ENCODE measurements around the gene POLE.

The POLE gene

DNA sequence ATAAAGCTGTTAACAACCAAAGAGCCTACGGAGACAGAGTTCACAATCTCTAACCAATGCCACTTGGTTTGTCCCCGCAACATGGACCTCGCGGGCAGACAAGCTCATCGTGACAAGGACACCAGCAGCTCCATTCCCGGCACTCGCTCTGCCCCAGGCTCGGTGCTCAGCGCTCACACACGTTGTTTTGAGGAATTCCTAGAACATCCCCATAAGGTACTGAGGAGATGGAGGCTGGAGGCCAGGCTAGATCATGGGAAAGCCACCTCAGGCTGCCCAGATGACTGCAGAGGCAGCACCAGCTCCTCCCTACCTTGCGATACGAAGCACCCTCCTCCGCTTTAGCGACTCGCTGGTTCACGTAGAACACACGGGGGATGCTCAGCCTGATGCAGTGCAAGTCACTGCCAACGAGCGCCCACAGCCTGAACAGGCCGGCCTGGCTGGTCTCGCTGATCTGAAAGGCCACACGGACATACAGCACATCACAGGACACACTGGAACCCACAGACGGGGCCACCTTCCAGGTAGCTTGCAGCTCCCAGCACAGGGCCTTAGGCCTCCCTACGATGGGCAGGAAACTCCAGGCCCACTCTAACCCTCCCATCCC lies 38.4 kb downstream of the POLE start:
- DNase-seq, result no peak

DNA sequence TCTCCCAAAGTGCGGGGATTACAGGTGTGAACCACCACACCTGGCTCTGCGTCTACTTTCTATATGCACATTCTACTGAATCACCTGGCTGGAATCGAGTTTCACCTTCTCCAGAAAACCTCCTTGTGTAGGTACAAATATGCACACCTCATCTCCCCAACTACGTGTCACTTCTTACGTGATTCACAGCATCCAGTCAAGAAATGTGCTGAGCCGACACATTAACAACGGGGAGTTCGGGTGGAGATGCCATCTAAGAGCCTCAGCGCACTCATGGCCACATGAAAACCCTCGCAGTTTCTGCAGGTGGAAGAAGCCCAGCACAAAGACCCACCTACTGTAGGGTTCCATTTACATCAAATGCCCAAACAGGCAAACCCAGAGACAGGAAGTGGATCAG lies 39.3 kb downstream of the POLE start:
- no peak for DNase-seq

DNA sequence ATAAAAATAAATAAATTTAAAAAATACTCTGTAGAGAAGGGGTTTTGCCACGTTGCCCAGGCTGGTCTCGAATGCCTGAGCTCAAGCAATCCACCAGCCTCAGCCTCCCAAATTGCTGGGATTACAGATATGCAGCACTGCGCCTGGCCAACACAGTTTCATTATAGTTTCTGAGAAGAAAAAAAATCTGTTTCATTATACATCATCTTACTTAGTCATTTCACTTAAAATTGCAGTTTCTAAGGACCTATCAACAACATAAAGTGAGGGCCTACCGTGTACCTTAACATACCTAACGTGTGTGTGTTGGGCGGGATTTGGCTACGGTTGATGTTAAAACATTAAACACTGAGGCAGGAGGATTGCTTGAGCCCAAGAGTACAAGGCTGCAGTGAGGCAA lies 40.3 kb downstream of the POLE start:
- DNase-seq, result no peak

DNA sequence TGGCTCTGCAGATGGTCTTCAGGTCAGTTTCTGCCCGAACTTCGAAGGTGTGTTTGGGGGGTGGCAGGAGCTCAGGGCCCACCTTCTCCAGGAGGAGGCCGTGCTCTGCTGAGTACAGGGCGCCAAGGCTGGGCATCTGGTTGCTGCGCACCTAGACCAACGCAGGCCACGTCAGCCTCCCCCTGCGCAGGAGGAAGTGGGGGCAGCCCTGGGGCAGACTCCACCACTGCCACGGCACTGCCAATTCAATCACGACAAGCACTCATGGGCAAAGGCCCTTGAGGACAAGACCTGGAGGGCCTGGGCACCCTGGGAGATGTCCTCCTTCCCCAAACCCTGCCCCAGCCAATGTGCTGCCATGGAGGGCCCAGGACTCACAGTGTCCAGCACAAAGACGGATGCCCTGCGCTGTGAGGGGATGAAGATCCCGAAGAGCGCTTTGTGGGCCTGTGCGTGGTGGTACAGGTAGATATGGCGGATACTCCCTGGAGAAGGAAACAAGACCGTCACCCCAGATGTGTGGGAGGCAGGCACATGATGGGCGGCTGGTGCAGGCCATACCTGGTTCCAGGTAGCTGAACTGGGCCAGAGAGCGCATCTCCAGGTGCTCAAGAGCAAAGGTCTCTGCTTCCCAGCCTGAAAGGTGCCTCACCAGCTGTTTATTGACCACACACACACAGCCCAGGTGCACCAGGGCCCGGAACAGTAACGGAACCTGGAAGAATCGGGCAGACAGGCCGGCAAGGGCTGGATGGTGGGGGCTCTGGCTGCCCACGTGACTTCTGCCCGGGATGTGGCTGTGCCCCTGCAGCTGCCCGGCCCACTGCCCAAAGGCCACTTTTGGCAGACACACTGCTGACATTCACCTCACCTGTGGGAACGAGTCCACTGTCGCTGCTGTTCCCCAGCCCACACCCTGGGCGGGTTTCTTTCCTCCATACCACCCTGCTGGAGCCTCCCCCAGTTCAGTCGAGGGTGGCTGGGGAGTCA lies 44.0 kb downstream of the POLE start:
- DNase-seq, result no peak

DNA sequence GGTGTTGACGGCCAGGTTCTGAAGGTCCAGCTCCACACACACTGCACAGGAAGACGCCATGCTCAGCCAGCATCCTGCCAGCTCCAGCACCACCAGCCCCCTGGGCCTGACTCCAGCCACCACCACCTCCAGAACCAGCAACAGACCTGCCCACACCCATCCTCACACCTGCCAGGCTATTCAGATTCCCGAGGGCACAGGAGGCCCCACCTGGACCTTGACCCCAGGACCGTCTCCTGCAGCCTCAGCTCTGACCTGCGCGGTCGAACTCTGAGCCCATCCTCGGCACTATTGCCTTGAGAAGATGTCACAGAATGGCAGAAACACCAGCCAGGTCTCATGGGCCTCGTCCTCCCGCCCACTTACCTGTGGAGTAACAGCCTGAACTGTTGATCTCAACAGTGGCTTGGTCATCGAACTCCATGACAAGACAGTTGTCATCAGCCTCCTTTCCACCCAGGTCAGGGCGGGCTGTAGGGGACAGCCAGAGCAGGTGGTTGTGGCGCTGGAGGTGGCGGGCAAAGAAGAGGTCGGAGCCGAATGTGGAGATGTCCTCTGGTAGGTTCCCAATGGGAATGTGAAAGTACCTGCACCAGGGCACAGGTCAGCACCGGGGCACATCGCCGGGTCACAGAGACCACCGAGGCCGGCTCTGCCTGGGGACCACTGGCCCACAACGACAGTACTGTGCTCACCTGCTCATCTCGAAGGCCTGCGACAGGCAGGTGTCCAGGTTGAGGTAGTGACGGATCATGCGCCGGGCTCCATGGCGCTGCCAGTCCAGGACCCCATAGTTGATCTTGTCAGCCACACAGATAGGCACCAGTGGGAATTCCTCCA lies 45.1 kb downstream of the POLE start:
- DNase-seq, result no peak

DNA sequence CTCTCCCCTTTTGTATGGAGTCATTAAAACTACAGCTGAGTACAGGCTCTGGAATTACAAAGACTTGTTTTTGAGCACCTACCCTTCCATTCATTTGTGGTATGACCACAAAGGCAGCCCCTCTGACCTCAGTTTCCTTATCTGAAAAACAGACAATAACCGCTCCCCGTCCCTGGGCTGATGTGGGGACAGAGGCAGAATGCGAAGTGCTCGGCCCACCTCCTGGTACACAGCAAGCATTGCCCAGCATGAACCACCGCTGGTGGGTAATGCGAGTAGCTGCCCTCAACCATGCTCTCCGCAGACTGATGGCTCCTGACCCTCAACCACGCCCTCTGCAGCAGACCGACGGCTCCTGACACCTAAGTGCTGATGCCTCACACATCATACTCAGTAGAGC lies 46.2 kb downstream of the POLE start:
- no peak for DNase-seq

DNA sequence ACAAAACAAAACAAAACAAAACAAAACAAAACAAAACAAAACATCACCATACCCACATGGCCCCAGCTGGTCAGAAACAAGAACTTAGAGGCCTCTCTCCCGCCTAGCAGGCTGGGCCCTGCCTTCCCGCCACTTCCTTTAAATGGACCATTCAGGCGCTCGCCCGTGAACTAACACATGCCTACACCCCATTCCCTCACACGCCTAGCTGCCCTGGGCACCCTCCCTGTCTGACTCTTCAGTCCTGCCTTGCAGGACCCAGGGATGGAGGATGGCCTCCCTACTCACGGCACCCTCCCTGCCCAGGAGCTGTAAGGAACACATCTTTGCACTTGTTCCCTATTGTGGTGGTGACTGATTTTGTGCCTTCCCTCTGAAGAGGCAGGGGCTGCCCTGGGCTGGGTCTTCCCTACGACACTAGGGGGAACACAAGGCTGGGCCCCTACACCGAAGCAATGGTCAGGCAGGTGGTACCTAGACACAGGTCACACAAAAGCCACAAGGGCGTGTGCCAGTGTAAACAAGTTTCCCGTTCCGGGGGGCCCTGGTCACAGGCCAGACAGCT lies 47.1 kb downstream of the POLE start:
- DNase-seq, result no peak

DNA sequence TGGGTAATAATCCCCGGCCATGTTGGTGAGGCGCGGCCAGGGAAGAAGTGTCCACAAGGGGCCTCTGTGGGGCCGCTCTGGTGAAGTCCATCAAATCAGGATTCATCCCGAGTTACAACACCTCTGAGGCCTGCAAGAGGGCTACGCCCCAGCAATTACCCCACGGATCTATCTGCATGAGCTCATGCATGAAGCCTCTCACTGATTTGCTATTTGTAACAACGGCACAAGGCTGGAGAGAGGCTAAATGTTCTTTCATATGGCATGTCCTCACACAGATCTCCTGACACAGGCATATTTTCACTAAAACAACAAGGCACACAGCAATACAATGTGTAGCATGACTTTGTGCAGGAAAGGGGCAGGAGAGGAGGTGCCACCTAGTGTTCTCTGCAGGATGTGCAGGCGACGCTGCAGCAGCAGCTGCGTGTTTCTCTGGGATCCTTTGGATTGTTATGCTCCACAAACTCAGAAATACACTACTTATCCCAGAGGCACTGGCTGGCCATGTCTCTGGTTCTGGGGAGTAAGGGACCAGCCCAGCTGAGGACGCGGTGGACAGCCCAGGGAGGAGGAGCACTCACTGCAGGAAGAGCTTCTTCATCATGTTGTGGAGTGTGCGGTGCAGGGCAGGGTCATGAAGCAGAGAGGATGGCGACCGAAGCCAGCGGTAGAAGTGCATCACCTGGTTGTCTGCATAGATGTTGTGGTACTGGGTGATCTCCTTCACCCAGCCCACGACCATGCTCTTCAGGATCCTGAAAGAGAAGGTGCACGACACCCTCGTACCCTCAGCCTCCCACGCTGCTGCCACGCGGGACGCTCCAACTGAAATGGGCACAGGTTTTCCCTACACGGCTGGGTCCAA lies 48.4 kb downstream of the POLE start:
- no peak for DNase-seq

DNA sequence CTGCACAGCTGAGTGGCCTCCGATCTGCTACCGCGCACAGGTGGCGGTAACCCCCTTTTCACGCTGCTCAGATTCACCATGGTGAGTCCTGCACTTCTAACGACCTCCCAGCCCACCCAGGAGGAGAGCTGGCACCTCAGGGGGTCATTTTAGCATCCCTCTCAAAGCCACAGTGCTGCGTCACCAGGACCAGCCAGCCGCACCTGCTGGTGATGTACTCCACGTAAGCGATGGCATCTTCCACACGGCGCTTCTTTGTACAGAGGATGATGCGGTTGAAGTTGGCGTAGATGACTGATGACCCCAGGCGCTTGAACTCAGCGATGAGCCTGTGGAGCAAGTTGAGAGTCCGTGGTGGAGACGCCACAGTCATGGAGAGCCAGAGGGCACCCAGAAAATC lies 49.3 kb downstream of the POLE start:
- no peak for DNase-seq

DNA sequence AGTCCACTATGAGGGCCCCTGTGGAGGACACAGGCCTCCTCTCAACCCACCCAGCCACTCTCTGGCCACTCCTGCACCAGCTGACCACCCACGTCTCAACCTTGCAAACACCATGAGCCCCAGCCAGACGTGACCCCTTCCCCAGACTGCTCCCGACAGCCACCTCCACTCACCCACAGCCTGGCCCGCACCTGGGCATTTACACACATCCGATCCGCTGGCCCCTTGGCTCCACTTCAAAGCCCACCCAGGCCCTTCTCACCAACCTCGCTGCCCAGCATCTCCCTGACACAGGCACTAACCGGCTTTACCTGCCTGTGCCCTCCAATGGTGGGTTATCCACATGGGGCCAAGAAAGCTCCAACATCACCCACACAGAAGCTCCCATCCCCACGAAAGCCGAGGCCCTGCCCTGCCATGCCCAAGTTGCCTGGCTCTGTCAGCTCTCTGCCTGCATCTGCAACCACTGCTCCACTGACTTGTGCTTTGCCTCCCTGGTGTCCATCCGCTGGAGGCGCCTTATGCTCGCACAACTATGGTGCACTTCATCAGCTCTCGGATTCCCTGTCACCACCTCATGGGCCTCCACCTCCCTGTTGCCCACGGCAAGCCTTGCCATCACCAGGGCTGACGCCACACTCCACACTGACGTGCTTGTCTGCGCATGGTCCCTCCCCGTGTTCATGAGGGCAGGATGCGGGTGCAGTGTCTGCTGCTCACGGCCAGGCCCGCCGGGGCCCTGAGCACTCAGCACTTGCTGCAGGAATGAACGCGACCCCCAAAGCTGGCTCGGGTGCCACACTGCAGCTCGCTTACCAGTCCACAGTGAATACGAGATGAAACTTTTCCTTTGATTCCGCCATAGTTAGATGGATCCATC lies 51.8 kb downstream of the POLE start:
- no peak for DNase-seq

DNA sequence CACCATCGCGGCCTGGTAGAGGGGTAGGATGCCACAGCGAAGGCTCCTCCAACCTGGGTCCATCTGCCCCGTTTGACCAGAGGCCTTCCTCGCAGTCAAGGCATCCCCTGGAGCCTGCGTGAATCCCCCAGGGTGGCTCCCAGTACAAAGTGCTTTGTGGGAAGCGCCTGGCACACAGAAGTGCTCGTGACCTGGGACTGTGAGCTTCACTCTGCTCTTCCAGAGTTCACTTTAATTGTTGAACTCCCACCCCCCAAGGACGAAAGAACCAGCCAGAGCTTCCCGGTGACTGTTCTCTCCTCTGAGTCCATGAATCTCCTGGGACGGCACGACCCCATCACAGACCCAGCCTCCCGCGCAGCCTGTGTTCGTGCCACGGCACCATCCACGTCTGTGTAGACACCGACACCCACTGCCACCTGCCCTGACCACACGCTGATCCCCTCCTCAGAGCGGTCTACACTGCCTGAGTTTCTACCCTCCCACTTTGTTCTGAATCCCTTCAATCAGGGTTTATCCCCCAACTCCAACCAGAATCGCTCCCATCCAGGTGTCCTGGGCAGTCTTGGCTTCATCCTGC lies 52.6 kb downstream of the POLE start:
- DNase-seq, result no peak

DNA sequence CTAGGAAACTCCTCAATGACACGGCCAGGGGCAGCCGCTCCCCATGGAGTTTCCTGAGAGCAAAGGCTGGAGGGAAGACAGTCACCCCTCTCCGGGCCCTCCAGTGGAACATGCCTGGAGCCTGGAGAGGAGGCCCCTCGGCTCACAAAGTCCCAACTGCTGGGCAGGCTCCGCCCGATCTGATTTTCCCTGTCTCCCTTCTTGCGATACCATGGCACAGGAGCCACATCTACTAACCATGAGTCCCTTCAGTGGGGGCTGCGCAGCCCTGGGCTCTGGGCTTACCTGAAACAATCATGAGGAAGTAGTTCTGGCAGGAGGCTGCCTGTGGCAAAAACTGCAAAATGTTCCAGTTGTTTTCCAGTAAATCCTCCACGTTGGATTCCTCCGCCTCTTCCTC lies 53.2 kb downstream of the POLE start:
- no peak for DNase-seq

DNA sequence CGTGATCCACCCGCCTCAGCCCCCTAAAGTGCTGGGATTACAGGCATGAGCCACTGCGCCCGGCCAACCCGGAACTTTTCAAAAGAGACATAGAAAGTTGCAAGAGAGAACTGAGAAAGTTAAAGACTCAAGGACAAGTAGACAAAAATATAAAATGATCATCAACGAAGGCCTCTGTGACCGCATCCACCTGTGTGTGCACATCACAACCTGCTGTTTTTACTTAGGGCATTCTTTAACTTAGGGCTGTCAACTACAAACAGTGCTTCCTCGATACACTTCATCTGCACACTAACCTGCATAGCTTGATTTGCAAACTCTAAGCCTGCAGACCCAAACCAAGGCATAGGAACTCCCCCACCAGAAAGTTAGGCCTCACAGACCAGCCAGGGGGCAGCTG lies 53.7 kb downstream of the POLE start:
- DNase-seq, result no peak

DNA sequence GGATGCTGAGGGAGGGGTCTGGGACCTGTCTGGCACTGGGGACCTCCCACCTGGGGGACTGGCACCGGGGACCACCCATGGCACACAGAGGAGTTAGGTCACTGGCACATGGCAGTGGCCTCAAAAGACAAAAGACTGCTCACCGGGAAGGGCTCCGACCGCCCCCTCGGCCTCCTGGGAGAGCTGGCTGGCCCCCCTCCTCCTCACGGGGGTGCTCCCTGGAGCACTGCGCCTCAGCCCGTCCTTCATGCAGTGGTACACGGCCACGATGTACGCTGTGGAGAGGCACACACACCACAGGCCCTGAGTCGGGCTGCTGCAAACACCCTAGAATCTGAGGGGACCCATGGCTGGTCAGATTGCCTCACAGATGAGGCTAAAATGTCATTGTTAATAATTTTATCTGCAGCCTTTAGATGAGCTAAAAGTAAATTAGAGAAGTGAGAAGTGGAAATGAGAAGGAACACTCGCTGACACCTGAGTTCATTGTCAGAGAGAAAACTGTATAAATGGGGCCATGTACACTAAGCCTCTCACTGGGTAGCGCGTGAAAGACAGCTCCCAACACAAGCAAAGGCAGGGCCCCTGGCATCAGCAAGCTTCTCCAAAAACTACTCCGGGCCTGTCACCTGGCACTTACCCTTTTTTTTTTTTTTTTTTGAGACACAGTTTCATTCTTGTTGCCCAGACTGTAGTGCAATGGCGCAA lies 54.5 kb downstream of the POLE start:
- no peak for DNase-seq

DNA sequence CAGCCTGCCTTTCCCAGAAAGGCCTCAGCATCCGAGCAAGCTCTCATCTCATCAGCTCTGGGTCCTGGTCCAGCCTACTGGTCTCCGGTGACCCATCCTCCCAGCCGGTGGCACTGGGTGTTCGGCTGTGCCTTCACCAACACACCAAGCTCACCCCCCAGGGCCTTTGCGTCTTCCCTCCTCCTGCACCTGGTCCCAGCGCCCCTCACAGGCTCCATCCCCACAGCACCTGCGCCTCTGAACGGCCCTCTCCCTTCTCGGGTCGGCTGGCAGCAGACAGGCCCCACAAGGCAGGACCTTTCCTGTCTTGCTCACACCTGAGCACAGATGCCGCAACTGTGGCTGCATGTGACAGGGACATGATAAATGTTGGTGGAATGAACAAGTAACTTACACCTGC lies 55.5 kb downstream of the POLE start:
- no peak for DNase-seq

DNA sequence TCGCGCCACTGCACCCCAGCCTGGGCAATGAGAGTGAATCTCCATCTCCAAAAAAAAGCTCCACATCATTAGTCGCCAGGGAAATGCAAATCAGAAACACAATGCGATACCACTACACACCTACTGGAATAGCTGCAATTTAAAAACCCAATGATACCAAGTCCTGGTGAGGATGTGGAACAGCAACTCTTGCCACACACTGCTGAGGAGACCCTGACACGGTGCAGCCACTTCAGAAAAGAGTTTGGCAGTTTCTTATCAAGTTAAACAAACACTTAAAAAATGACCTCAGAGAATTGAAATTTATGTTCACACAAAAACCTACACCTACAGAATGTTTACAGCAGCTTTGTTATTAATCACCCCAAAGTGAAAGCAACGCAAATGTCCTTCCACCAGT lies 56.5 kb downstream of the POLE start:
- DNase-seq, result no peak

DNA sequence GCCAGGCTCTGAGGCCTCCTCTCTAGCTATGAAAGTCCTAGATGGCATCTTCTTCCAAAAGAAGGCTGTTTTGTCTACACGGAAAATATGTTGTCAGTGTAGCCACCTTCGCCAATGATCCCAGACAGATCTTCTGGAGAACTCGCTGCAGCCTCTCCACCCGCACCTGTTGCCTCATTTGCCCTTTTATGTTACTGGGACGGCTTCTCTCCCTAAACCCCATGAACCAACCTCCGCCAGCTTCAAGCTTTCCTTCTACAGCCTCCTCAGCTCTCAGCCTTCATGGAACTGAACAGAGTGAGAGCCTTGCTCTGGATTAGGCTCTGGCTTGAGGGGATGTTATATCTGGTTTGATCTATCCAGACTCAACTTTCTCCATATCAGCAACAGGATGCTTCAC lies 57.8 kb downstream of the POLE start:
- DNase-seq, result no peak

DNA sequence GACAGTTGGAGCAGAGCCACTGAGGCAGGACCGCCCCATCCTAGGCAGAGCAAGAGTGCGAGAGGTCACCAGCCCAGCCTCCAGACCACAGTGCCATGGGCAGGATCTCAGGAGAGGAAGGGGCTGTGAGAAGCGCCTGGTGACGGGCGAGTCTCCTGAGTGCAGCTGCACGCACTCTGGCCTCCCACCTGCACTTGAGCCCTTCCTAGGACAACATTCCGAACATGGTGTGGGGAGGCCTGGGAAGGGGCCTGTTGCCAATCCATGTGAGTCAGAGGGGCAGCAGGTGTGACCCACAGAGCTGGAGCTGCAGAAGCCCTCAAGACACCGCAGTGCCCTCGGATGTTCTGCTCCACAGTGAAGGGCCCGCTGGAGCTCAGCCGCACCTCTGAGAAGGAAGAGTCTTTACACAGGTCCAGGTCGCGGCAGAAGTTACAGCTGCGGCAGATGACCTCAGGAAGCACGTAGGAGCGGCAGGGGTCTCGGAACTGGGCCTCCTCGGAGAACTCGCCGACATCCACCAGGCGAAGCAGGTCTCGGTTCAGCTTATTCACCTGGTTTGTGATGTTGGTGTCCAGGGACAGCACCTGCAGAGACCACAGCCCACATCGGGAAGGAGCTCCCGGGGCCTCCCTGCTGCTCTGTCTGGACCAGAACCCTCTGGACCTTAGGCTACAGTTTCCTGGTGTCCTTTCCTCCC lies 61.3 kb downstream of the POLE start:
- no peak for DNase-seq

DNA sequence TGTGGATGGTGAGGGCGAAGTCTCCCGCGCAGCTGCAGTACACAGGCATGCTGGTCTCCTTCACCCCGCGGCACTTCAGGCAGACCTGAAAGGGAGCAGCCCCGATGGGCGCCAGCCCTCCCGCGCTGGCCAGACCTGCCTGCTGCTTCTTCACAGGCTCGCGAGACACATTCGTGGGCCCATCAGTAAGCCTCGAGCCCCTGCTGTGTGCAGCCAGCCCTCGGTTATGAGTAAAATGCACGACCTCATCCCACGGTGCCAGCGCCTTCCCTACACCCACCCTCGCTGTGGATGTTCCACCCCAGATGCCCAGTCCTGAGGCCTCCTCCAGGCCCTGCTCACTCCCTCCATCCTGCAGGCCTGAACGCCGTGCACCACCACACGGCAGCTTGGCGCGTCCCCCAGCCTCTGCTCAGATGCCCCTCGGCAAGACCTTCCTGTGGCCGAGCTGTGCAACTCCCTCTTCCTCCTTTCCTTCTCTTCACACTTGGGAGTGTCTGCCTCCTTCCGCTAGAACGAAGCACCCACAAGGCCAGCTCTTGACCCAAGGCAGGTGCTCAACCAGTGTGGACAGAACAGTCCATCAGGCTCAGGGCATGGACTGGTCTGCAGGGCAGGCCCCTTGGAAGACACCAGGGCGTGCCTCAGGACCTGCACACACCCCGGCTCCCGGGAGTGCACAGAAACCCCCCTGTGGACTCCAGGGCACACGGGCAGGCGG lies 62.1 kb downstream of the POLE start:
- no peak for DNase-seq
